Measurements from ENCODE around the gene HDAC11. TPM values are rescaled to one million over a fixed set of nuclear protein-coding genes. Genes with fewer than 3 reads are reported as not detected.
A peak's percentile ranks its signal among the peaks of the same experiment; 100 is the strongest.

HDAC11 gene
- total RNA-seq, 1 donor from 2014 or later, result 15.2 TPM

DNA sequence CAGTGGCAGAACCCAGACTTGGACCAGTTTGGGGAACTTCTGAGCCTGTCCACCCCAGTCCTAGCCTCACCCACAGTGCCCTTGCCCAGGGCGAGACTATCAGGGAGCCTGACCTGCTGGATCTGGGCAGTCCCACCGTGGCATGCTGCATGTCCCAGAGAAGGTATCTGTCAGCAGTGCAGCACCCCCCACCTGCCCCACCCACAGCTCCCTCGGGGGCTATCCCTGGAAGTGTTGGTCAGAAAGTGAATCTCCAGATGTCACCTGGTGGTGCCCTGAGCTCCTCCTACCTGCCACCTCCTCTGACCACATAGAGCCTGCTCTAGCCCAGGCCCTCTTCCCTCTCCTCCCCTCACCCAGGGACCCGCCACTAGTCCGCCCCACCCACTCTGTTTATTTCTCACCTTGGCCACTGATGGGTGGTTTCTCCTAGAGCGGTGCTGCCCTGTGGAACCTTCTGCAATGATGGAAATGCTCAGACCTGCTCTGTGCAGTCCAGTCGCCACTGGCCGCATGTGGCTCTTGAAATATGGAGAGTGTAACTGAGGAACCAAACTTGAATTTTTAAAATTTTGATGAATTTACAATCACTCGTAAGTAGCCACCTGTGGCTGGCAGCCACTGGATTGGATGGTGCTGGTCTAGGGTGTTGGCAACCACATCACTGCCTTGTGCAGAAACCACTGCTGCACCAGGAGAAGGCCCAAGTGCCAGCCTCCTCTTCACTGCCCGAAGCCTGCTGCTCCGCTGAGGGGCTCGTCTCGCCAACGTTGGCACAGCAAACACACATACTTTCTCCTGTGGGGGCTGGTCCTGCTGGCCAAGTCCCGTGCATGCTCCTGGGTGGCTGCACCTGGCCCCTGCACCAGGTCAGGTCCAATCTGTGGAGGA lies 13.1 kb downstream of the HDAC11 start:
- no peak overlapping the region for H3K4me3 Mint-ChIP-seq (ENCODE audit: unreplicated experiment)
- no peak for TF ChIP-seq CTCF (IDR thresholded peaks at IDR 0.05)

DNA sequence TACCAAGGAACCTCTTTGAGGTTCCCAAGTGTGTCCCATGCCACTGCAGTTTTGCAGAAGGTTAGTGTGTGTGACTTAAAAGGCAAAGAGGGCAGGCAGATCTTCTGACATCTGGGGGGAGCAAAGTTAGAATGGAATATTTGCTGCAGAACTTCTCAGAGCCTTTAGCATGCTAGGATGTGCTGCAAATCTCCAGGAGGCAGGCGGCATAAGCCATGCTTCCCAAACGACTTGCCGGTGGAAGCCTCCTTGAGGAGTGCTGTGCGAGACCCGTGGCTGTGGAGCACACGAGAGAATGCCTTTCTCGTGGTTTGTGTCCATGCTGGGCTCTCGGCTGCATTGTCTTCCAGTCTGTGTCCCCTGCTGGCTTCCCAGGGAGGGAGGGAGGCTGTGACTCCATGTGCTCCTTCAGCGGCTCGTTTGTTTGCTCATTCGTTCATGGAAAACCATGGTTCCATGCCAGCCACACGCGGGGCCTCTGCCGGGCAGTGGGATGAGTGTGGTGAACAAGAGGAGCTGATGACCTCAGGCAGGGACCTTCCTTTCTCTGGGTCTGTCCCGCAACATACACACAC lies 13.8 kb downstream of the HDAC11 start:
- no peak for TF ChIP-seq CTCF (IDR thresholded peaks at IDR 0.05)
- H3K36me3 Mint-ChIP-seq (ENCODE audit: low read depth), result peaks cover 8% of the 10 kb centered on the region
- H3K4me1 Mint-ChIP-seq (ENCODE audit: low read depth), result peaks cover 21% of the 10 kb centered on the region
- H3K9me3 Mint-ChIP-seq (ENCODE audit: low read depth), result no peaks in the 10 kb centered on the region
- no peak overlapping the region for H3K27ac Mint-ChIP-seq (ENCODE audit: unreplicated experiment)
- no peak overlapping the region for H3K4me3 Mint-ChIP-seq (ENCODE audit: unreplicated experiment)
- peak; percentile 70 for DNase-seq (ENCODE audit: low spot score)
- no peaks in the 10 kb centered on the region for H3K27me3 Mint-ChIP-seq (ENCODE audit: low read depth)

More for the DNA sequence above, 13.1 kb downstream of the HDAC11 start:
- peak; percentile 81 for DNase-seq (ENCODE audit: low spot score)
- peaks cover 20% of the 10 kb centered on the region for H3K4me1 Mint-ChIP-seq (ENCODE audit: low read depth)
- H3K27me3 Mint-ChIP-seq (ENCODE audit: low read depth), result no peaks in the 10 kb centered on the region
- H3K36me3 Mint-ChIP-seq (ENCODE audit: low read depth), result peaks cover 9% of the 10 kb centered on the region
- no peak overlapping the region for H3K27ac Mint-ChIP-seq (ENCODE audit: unreplicated experiment)
- no peaks in the 10 kb centered on the region for H3K9me3 Mint-ChIP-seq (ENCODE audit: low read depth)

- no peaks in the 10 kb centered on the region for H3K9me3 Mint-ChIP-seq (ENCODE audit: low read depth)
- peaks cover 5% of the 10 kb centered on the region for H3K36me3 Mint-ChIP-seq (ENCODE audit: low read depth)
- peaks cover 21% of the 10 kb centered on the region for H3K4me1 Mint-ChIP-seq (ENCODE audit: low read depth)
- peak; percentile 77 for DNase-seq (ENCODE audit: low spot score)
- H3K27ac Mint-ChIP-seq (ENCODE audit: unreplicated experiment), result peak overlapping the region; percentile 36
- no peak overlapping the region for H3K4me3 Mint-ChIP-seq (ENCODE audit: unreplicated experiment)
- TF ChIP-seq CTCF (IDR thresholded peaks at IDR 0.05), result peak; percentile 80
- H3K27me3 Mint-ChIP-seq (ENCODE audit: low read depth), result no peaks in the 10 kb centered on the region
These were observed 14.6 kb downstream of the HDAC11 start for GRCh38 chr3:13494463-13495350.

- no peaks in the 10 kb centered on the region for H3K9me3 Mint-ChIP-seq (ENCODE audit: low read depth)
- H3K4me3 Mint-ChIP-seq (ENCODE audit: unreplicated experiment), result no peak overlapping the region
- H3K27me3 Mint-ChIP-seq (ENCODE audit: low read depth), result no peaks in the 10 kb centered on the region
- no peak overlapping the region for H3K27ac Mint-ChIP-seq (ENCODE audit: unreplicated experiment)
- peaks cover 5% of the 10 kb centered on the region for H3K36me3 Mint-ChIP-seq (ENCODE audit: low read depth)
- no peak for TF ChIP-seq CTCF (IDR thresholded peaks at IDR 0.05)
- no peak for DNase-seq (ENCODE audit: low spot score)
- peaks cover 21% of the 10 kb centered on the region for H3K4me1 Mint-ChIP-seq (ENCODE audit: low read depth)
These were observed 15.3 kb downstream of the HDAC11 start for GRCh38 chr3:13495351-13495813.

All from chondrocyte (in vitro differentiated cells).